ENCODE results near the gene CCDC80.

The CCDC80 gene

DNA sequence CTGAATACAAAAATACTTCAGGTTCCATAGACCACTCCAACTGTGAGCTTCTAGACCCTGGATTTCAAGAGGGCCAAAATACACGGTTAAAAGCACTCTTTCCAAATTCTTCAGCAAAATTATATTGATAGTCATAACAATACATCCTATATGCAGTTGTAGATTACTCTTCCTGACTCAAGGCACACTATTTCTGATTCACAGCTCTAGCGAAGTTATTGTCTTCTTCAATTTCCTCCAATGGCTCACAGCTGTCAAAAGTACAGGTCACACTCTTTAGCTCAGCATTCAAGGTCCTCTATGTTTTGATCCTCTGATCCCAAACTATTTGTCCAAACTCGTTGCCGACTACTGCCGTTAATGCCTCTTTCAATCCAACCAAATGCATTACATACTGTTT lies 13.5 kb upstream of the CCDC80 start:
- no peak for DNase-seq

DNA sequence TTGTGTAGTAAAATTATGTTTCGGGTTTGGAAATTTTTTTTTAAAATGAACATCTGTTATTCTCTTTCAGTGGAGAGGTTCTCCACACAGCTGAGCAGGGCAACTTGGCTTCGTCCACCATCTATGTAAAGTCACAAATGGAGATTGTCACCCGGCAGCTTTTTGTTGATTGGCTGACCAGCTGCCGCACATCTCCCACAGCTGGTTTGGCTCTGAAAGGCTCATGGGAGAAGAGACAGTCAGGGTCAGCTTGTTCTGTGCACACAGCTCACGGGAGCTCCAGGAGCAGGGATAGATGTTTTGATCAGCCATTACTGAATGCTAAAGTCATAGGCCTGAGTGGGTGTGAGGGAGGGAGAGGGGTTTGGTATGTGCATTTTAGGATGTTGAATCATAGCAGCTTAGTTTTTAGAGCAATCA lies 12.9 kb upstream of the CCDC80 start:
- DNase-seq: no peak

DNA sequence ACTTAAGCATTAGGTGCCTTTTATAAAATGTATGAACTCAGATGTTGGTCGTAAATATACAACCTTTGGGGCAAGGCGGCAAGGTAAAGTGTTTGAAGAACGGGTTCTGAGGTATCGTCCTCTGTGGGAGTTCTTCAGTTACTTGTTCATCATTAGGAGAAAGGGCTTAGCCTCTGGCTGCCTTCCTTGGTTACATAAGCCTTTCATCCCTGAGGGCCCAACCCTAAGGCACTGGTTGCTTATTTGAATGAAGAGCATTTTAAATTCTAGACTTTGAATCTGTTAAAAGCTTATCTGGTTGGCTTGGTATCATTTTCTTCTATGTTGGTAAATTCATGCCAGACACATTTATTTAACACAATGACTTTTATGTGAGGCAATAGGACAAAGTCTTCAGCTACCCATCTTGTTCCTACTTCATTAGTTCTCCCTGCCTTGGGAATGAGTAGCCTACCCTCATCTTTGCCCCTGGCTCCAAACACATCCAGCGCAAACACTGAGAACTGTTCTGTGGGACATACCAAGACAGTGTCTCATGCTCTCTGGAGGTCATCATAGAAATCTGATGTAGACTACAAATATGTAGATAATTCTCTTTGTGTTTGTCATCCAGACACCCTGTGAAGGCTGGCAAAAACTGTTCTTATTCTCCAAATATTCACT lies 12.4 kb upstream of the CCDC80 start:
- DNase-seq: no peak

DNA sequence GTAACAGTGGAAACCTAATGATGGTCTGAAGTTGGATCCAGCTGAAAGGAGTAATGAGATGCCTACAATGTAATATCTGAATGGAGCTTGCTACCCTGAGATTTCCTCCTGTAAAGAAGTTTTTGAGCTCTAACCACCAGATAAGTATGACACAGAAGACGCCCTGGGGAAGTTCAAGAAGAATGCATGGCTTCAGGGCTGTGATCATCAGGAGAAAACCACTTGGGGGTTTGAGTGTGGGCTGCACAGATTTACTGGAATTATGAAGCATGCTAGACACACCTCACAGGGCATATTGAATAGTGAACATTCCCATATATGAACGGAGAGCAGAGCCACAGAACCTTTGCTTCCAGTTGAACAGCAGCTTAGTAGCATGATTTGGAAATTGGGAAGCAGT lies 10.6 kb upstream of the CCDC80 start:
- DNase-seq: no peak

DNA sequence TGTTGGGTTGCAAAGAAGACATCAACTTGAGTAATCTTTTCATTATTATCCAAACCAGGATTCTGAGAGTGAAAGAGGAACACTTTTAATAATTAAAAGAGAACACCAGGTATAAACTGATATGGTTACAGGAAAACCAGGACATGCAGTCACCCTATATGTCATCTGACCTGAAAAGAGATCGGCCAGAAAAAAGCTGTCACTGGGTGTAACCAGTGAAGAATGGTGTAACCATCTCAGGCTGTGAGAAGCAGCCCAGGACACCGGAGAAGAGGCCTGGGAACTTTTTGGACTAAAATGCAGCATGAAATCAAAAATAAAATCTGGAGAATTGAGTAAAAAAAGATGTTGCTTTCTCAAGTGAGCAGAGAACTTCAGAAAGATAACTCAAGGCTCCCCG lies 10.1 kb upstream of the CCDC80 start:
- DNase-seq: no peak

DNA sequence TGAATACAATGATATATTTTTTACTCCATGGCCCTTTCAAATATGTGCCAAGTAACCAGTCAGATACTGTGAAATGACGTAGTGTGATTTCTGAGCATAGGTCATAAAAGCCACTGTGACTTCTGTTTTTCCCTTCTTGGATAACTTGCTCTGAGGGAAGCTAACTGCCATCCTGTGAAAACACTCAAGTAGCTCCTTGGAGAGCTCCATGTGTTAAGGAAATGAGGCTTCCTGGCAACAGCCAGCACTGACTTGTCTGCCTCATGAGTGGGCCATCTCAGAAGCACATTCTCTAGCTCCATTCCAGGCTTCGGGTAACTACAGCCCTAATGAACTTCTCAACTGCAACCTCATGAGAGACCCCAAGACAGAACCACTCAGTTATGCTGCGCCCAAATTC lies 9.5 kb upstream of the CCDC80 start:
- DNase-seq: no peak

DNA sequence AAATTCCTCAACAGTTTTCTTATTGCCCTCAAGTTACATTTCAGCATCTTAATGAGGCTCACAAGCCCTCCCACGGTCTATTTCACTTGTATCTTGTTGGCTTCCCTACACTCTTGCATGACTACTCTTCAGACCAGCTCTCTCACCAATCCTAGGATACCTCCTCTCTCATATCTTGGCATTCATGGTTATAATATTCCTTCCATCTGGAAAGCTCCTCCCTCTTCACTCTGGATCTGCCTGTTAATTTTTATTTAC lies 8.5 kb upstream of the CCDC80 start:
- DNase-seq: no peak

DNA sequence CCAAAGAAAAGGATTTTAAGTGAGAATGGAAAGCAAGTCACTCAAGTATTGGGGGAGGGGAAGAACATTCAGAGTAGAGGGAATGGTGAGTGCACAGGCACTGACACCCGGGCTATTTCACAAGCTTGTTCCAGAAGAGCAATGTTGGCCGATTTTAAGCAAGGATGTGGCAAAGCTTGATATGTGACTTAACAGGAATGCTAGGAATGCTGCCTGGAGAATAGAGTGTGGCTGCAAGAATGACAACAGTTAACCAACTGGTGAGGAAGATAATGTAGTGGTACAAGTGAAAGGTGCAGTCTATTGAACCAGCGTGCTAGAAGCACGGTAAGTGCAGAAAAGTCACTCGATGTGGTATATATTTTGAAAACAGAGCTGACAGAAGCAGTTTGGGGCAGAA lies 6.2 kb upstream of the CCDC80 start:
- DNase-seq: no peak

DNA sequence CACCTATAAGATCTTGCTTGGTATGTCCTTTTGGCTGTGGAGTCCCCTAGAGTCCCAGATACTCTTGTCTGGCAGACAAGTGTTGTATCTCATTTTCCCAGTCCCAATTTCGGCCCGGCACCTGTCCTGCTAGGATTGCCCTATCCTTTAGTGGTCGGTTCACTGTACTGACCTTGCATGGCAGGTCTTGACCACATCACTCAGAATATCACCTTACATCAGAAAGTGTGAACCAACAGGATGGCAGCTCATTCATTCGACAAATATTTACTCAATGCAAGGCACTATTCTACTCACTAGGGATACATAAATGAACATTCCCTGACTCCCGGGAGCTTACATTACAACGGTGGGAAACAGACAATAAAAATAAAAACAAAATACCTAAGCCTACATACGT lies 5.7 kb upstream of the CCDC80 start:
- DNase-seq: no peak

DNA sequence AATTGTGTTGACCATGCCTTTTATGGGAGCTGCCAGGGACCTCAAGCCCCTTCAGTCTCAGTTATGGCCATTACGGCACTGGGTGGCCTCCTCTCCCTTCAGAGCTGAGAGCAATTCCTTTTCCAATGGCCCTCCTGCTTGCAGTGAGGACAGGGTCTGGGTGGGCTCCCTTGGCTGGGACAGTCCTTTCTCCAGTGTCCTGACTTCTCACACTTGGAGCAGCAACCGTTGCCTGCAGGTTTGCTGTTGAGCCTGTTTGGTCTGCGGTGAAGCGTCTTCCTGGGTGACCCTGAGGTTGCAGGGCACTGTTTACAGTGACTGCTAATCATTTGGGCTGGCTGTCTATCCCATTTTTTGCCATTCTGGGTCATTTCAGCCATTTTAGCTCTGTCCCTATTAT lies 3.5 kb upstream of the CCDC80 start:
- DNase-seq: no peak

DNA sequence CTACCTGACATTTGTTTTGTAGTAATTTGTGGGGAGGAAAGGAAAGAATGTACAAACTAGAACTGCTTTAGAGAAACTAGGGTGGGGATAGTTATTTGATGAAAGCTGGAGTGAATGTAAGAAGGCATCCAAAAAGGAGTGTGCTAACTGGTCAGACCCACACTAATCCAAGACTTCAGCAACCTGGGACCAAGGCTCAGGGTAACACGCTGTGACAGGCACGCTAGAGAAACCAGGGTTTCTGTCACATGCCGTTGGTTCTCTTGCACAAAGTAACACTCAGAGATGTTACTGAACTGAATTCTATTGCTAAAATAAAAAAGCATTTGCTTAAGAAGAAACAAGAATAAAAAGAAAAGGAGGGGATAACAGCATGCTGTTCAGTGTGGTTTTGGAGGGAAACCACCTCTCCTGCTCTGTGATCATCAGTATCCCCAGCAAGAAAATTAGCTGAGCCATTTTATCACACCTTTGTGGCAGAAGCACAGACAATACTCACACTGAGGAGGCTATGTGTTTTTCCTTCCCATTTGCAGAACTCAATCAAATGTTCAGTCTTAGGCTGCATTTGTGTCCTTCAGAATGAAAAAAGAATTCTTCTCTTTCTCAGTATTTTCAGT lies 2.8 kb upstream of the CCDC80 start:
- no peak for DNase-seq

DNA sequence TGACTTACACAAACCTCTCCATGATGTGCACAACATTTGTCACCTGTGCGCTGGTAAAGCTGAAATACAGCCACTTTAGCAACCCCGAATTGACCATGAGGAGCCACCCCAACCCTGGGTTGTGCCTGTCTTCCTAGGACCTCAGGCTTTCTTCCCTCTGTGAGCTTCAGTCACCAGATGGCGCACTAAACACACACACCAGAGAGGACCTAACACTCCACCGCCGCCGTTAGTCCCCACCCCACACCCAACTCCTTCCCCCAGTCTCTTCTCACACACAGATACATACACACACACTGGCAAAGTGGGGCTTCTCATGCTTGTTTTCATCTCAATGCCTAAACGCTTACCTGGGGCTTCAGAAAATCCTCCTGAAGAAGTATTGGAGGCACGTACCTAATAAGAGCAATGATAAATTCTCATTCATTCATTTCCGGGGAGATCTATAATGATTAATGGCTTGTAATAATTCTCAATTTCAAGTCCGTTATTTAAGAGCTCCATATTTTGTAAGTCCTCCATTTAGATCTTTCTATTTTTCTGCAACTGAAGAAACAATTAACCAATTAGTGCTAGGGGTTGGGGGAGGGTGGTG lies 2.1 kb upstream of the CCDC80 start:
- DNase-seq: peak; percentile 85

DNA sequence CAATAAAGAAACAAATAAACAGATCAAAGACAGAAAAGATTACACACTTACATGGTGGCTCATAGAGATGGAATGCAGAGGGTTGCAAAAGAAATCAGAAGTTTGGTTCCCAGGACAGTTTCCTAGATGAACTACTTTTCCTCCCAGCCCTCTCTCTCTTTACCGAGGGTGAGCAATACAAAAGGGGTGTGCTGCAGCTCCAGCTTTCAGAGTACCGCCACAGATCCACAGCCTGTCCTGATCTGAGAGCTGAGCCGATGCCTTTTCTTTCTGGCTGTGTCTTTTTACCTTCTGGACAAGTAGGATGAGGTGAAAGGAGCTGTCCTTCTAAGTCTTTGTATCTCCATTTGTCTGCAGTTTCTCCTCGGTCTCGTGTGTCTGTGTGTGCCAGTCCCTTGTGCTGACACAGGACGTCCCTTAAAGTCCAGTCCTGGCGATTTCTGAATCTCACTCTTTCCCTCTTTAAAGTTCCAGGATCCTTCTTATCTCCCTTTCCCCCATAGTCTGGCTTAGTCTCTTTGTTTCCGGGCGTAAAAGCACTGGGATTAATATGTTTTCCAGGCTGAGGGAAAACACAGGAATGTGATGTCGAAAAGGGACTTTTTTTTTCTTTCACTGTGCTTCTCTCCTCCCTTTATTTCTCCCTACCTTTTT lies 540 bp downstream of the CCDC80 start:
- no peak for DNase-seq

DNA sequence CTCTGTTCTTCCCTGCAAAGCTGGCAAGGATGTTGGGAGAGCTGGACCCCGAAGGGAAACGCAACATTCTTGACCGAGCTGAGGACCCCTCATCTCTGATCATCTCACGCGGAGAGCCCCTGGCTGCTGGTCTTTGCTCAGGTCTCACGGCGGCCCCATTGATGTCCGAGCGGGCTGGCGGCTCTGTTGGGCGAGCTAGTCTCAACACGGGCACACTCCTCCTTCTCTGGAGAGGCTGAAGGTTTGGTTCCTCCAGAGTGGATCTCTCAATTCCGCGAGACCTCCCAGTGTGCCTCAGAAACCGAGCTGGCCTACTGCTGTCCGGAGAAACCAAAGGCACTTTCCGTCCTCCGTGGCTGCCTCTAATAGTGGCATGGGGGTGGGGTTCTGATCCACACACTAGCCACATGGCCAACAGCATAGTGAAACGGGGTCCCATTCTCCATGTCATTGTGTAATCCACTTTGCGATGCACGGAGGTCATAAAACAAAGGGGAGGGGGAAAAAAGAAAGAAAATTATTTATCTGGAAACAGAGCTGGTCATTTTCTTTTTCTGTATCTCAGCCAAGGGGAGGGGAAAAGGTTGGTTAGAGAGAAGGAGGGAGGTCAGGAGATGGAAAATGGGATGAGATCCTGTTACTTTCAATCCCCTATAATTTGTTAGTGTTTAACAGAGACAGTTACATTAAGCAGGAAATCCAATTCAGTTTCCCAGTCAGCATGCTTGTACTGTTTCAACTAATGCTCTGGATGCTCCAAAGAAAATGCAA lies 1.3 kb downstream of the CCDC80 start:
- DNase-seq: no peak

DNA sequence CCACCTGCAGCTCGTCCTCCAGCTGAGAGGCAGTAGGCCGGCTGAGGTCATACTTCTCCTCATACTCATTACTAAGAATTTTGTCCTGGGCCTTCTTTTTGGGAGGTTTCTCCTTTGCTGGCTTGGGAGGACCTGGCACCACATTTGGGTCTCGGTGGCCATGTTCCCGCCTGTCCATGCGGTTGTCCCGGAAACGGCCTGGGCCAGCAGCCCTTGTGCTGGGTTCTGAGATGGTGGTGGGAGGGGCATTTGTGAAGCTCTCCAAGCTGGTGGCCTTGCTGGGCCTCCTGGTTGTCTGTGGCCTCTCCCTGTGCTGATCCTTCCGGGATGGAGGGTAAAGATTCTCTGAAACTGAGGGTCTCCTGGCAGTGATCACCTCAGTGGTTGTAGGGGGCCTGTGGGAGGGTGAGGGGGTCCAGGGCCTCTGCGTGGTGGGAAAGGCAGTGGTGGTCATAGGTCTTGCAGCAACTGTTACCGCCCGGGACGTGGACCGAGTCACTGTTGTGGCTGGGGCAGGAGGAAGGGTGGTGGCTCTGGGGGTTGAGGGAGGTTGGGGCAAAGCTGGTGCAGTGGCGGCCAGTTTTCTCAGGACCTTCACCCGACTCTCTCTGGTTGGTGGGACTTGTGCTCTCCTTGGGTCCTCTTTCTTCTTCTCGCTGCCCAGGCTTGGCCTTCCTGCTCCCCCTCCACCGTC lies 2.5 kb downstream of the CCDC80 start:
- no peak for DNase-seq

DNA sequence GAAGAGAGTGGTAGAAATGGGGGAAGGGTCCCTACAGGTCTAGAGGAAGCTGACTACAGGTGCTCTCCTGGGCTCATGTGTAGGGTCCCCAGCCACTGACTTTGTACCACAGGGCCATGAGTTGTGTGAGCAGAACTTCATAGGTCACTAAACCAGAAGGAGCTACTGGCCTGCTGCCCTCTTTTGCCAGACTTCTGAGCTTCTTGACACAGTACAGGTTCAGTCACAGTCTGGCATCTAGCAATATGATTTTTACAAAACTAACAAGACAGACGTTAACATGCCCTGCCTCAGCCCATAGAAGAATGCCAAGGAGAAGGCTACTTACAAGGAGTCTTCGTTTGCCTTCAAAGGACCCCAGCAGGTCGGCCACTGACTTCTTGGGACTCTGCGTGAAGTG lies 3.2 kb downstream of the CCDC80 start:
- no peak for DNase-seq

DNA sequence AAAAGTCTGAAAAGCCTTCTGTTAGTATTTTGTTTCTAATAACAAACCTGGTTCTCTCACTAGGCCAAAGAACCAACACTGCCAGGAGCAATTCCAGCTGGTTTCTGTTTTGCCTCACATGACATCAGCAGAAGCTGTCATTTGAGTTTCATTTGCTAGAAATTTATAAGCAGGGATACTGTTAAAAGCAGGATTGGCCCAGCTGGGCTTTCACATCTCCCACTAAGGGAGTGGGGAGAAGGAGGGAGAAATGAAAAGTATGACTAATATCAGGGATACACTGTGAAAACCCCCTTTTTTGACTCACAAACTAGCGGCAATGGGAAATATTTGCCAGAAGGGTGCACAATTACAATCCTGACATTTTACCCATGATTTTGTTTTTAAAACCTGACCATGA lies 5.3 kb downstream of the CCDC80 start:
- no peak for DNase-seq

DNA sequence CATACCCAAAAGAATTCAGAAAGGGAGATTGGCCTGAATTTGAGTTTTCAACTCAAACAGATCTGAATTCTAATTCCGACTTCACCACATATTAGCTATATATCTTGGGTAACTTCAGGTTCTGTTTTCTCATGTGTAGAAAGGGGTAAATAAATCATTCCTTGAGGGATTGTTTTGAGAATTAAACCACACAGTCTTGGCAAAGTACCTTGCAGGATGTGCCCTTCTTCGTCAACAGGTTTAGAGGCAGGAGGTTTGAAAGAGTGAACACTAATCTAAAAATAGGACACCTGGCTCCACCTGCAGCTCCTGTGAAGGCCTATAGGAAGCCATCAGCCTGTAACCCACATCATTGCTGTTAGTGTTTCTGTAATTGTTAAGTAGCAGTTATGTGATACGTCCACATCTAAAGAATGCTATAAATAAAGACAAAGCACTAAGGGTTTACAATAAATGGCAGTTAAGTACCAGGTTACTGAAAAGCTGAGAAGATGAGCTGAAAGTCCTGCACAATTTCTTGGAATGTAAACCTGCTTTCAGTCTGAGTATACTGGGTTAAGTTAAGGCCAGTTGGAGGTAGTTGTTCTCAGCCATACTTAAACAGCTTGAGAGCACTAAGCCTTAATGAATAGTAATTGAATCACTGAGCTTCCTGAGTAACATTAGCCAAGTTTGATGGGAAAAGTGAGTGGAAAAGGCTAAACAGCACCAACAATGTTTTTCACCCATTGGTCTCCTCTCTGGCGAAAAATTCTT lies 6.0 kb downstream of the CCDC80 start:
- DNase-seq: no peak

DNA sequence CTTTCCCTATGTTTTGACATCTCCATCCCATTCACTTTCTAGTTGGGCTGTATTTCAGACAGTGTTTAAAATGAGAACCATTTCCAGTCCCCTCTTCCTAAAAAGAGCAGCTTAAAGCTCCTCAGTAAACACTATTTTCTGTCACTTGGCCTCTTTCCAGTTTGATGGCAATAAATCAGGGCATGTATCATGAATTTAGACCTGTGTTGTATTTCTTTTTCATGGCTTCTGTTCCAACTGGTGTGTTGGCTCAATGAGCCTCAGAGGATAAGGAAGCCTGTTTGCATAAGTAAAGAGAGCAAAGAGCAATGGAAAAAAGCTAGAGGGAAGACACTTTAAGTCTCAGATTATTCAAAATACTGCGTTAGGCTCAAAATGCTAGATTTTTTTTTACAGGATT lies 7.2 kb downstream of the CCDC80 start:
- DNase-seq: no peak

DNA sequence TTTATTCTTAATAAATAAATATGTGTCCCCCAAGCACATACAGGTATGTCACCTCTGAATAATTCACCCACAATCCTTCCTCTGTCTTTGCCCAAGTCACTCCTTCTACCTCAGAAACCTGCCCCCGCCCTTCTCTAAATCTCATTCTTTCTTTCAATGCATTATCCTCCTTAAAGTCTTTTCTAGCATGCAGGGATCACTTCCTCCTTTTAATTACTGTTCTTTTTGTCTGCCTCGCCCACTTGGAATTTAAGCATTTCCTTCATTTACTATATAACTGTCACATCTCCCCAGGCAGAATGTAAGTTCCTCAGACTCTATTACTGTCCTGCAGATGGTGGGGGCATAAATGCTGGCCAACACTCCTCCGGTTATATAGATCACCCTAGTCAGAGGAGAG lies 7.8 kb downstream of the CCDC80 start:
- DNase-seq: no peak

DNA sequence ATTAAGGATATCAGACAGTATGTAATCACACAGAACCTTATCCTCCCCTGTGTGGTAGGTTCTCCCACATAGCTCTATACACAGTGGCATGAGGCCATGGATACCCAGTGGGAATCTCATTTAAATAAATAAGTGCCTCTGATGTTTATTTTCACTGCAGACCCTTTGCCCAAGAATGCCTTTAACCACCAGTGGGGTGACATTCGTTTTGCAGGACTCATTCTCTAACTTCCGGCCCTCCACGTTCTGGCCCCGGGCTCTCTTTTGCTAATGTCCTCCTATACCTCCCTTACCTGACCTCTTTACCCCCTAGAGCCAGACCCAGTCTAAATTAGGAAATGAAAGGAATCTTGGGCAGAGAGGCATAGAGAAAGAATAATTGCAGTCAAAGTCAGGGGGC lies 8.3 kb downstream of the CCDC80 start:
- DNase-seq: no peak

DNA sequence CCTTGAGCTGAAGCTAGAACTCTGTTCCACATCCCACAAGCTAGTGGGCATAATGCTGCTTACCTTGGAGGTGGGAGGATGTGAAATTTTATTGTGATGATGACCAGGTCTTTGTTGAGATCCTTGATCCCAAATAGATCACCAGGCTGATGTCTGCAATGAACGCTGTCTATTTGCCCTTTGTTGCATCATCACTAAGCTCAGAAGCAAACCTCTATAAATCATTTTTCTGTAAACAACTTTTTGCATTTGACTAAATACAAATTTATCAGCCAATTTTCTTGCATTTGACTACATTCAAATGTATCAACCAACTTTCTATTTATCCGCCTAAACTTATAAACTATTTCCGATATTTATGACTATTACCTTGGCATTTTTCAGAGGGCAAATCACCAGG lies 9.7 kb downstream of the CCDC80 start:
- no peak for DNase-seq
